GM13976 (cell line): ENCODE results near the gene ATP1B2.

ENCODE experiments used
- DNase-seq: peaks from one replicate; pipeline ENCODE4 v3.0.0; 2012; ENCODE audit warnings: low spot score
- in situ Hi-C: fragments of 300-500 bp; cut with MboI; formaldehyde crosslinking; loops from one replicate; pipeline ENCODE4 v1.12.0; 2022; ENCODE audit warnings: low sequenced_read_pairs, mixed read lengths, inconsistent platforms; ENCODE audit not compliant: unreplicated experiment
- TF ChIP-seq, protein P1 (sequence below): IDR thresholded peaks from 2 replicates; pipeline ENCODE4 v1.5.1; 2012; ENCODE audit warnings: borderline replicate concordance, mild to moderate bottlenecking; ENCODE audit not compliant: insufficient read depth; ENCODE audit errors: extremely low read depth, missing control alignments, control extremely low read depth

ATP1B2 gene

DNA sequence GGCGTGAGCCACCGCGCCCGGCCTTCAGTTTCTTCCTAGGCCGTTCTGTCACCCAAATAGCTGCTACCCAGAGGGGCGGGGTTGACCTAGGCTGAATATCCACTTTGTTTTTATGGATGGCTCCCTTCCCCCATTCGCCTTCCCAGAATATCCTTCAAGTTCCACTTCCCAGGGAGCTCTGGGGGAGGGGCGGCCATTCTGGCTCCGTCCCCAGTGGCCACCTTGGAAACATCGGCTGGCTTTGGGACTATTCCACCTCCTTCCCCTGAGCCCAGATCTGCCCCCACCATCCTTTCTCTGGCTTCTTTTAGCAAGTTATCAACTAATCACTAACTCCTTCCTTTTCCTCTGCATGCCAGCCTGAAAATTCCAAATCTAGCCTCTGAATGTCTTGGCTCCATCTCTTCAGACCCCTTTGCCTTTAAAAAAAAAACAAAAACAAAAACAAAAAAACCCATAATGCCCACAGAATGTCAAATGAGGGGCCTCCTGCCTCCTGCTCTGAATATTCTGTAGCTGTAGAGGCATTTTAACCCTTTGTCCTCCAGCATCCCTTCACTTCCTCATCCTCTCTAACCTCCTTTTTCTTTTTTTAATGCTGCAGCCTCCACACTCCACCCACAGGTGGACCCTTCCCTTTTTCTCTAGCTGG lies 6.4 kb downstream of the ATP1B2 start:
- DNase-seq = no peak
- in situ Hi-C loops = no loop called here
- TF ChIP-seq, protein P1, sequence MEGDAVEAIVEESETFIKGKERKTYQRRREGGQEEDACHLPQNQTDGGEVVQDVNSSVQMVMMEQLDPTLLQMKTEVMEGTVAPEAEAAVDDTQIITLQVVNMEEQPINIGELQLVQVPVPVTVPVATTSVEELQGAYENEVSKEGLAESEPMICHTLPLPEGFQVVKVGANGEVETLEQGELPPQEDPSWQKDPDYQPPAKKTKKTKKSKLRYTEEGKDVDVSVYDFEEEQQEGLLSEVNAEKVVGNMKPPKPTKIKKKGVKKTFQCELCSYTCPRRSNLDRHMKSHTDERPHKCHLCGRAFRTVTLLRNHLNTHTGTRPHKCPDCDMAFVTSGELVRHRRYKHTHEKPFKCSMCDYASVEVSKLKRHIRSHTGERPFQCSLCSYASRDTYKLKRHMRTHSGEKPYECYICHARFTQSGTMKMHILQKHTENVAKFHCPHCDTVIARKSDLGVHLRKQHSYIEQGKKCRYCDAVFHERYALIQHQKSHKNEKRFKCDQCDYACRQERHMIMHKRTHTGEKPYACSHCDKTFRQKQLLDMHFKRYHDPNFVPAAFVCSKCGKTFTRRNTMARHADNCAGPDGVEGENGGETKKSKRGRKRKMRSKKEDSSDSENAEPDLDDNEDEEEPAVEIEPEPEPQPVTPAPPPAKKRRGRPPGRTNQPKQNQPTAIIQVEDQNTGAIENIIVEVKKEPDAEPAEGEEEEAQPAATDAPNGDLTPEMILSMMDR = no peak

DNA sequence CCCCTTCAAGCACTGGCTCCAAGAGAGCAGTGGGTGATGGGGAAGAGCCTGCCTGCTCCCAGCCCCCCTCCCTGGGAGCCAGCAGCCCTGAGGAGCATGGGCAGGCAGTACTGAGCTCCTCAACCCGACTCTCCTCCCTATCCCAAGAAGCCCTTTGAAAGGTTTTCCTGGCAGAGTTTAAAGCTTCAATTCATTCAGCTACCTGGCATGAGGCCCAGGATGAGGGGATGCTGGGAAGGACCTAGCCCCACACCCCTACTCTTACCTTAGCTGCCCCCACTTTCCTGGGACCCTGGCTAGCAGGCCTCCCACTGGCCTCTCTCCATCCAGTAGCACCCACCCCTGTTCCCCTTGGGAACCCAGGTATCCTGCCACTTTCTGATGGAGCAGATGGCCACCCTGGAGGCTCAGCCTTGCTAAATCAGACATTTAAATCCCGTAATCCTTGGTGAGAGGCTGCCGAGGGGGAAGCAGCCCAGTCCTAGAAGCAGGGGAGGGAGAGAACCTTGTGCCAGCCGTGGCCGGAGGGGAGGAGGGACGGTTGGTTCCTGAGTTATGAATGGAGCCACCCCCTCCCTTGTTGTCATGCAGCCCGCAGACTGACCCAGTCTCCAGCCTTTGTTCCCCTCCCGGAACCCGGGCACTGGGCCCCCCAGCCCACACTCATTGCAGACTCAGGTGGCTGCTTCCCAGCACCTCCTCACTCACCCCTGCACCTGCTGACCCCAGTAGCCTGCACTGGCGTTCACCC lies 17.1 kb downstream of the ATP1B2 start:
- in situ Hi-C loops = no loop called here
- DNase-seq = no peak
- TF ChIP-seq, protein P1 = no peak

DNA sequence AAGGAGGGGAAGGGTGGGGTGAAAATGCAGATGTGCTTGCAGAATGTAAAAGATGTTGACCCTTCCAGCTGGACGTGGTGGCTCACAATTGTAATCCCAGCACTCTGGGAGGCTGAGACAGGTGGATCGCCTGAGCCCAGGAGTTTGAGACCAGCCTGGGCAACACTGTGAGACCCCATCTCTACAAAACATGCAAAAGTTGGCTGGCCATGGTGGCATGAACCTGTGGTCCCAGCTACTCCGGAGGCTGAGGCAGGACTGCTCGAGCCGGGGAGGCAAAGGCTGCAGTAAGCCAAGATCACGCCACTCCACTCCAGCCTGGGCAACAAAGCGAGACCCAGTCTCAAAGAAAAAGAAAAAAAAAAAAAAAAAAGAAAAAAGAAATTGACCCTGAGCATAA lies 17.8 kb downstream of the ATP1B2 start:
- TF ChIP-seq, protein P1 = no peak
- DNase-seq = no peak
- in situ Hi-C loops = no loop called here

DNA sequence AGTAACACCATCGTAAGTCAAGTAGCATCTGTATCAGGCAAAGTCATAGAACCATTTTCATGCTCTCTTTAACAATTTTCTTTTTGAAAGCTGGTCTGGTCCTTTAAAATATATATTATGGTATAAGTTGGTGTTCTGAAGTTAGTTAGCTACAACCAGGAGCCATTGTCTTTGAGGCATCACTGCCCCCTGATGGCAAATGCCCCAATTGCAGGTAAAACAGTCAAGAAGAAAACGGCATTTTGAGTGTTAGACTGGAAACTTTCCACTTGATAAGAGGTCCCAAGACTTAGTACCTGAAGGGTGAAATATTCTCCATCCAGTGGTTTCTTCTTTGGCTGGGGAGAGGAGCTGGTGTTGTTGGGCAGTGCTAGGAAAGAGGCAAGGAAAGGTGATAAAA lies 22.5 kb downstream of the ATP1B2 start:
- TF ChIP-seq, protein P1 = no peak
- in situ Hi-C loops = no loop called here

DNA sequence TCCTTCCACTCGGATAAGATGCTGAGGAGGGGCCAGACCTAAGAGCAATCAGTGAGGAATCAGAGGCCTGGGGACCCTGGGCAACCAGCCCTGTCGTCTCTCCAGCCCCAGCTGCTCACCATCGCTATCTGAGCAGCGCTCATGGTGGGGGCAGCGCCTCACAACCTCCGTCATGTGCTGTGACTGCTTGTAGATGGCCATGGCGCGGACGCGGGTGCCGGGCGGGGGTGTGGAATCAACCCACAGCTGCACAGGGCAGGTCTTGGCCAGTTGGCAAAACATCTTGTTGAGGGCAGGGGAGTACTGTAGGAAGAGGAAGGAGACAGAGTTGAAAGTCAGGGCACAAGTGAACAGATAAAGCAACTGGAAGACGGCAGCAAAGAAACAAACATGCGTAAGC lies 24.2 kb downstream of the ATP1B2 start:
- DNase-seq = no peak
- TF ChIP-seq, protein P1 = no peak
- in situ Hi-C loops = no loop called here

More for the DNA sequence above, 22.5 kb downstream of the ATP1B2 start:
- no peak for DNase-seq

DNA sequence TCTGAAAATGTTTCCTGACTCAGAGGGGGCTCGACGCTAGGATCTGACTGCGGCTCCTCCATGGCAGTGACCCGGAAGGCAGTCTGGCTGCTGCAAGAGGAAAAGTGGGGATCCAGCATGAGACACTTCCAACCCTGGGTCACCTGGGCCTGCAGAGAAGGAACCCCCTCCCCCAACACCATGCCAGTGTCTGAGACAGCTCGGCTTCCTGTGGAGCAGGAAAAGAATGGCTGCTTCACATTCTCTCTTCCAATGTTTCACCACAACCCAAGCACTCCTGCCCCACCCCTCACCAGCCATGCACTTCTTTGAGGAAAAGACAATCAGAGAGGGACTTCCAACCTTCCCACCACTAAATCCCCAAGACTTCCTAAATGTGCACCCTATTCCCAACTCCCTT lies 25.8 kb downstream of the ATP1B2 start:
- in situ Hi-C loops = no loop called here

More for the DNA sequence above, 25.8 kb downstream of the ATP1B2 start:
- no peak for DNase-seq
- TF ChIP-seq, protein P1 = no peak
